Ascending aorta (tissue), 2 donors: ENCODE results near the gene SULT1A1. TPM values are rescaled to one million over a fixed set of nuclear protein-coding genes. Genes with fewer than 3 reads are reported as not detected.

Source experiments
- DNase-seq, 2 donors: peaks; one replicate each; pipeline ENCODE4 v3.0.0-alpha.2; 2019; ENCODE audit warnings: low spot score in 2 of 2
- H3K27ac ChIP-seq, 2 donors: fragments of 200-600 bp; sonication (generic); one replicate each; pipeline ENCODE4 v1.5.1; 2016 to 2017; ENCODE audit warnings: mild to moderate bottlenecking in 1 of 2
- H3K27me3 ChIP-seq: fragments of 200-600 bp; sonication (generic); one replicate; pipeline ENCODE4 v1.5.1; 2017
- H3K36me3 ChIP-seq, 2 donors: fragments of 200-600 bp; sonication (generic); one replicate each; pipeline ENCODE4 v1.5.1; 2016
- H3K4me1 ChIP-seq, 2 donors: fragments of 200-600 bp; sonication (generic); one replicate each; pipeline ENCODE4 v1.5.1; 2016 to 2017; ENCODE audit warnings: mild to moderate bottlenecking in 1 of 2
- H3K4me3 ChIP-seq, 2 donors: fragments of 200-600 bp; sonication (generic); one replicate each; pipeline ENCODE4 v1.5.1; 2016 to 2017; ENCODE audit warnings: mild to moderate bottlenecking in 1 of 2
- H3K9me3 ChIP-seq, 2 donors: fragments of 200-600 bp; sonication (generic); one replicate each; pipeline ENCODE4 v1.5.1; 2016
- intact Hi-C: fragments of 100-400 bp; cut with DNase I; formaldehyde crosslinking; loops from one replicate; pipeline ENCODE4 v1.15.1; 2023
- total RNA-seq: library from RNA; depleted of rRNA; stranded (reverse); fragments of >200 nt; gene quantifications from one replicate; pipeline ENCODE4 v1.1.0, GENCODE V29; 2016
- TF ChIP-seq, protein P1 (sequence below), 3 experiments: fragments of 200-600 bp in 2 of 3; fragments of 450-650 bp in 1 of 3; sonication (generic) in 2 of 3; IDR thresholded peaks; one replicate each; pipeline ENCODE4 v1.5.1; 2016 to 2019; ENCODE audit warnings: antibody characterized with exemption in 3 of 3, mild to moderate bottlenecking in 1 of 3, moderate library complexity in 1 of 3

Gene SULT1A1
- total RNA-seq, 1 donor from 2014 or later, result 46.2 TPM

GRCh38 chr16:28586466-28586865 lies 23.4 kb downstream of the SULT1A1 start:
- no peaks in the 10 kb centered on the region for H3K9me3 ChIP-seq
- H3K27ac ChIP-seq, result no peak overlapping the region
- no peak overlapping the region for H3K4me3 ChIP-seq
- no peaks in the 10 kb centered on the region for H3K27me3 ChIP-seq
- no peak for DNase-seq
- no peaks in the 10 kb centered on the region for H3K4me1 ChIP-seq
- intact Hi-C loops, result no loop called here
- peaks cover 64 to 90% of the 10 kb centered on the region in 2 donors for H3K36me3 ChIP-seq
- TF ChIP-seq, protein P1, sequence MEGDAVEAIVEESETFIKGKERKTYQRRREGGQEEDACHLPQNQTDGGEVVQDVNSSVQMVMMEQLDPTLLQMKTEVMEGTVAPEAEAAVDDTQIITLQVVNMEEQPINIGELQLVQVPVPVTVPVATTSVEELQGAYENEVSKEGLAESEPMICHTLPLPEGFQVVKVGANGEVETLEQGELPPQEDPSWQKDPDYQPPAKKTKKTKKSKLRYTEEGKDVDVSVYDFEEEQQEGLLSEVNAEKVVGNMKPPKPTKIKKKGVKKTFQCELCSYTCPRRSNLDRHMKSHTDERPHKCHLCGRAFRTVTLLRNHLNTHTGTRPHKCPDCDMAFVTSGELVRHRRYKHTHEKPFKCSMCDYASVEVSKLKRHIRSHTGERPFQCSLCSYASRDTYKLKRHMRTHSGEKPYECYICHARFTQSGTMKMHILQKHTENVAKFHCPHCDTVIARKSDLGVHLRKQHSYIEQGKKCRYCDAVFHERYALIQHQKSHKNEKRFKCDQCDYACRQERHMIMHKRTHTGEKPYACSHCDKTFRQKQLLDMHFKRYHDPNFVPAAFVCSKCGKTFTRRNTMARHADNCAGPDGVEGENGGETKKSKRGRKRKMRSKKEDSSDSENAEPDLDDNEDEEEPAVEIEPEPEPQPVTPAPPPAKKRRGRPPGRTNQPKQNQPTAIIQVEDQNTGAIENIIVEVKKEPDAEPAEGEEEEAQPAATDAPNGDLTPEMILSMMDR (IDR thresholded peaks at IDR 0.05), result no peak

DNA sequence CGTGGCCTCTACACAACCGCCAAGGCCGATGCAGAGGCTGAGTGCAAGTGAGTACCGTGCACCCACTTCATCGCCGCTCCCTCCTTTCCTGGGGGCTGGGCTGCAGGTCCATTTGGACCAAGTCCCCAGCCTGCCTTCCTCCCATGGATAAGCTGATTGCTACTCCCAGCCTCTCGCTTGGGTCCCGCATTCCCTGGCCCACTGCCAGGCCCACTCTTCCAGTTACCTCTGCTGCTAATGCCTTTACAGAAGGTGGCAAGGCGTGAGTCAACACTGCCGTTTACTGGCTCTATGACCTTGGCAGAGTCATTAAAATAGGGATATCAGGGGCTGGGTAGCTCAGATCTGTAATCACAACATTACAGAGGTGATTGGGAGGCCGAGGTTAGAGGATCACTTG lies 24.2 kb downstream of the SULT1A1 start:
- Histone ChIP-seq H3K27ac (no peak overlapping the region), H3K27me3 (no peaks in the 10 kb centered on the region), H3K9me3 (no peaks in the 10 kb centered on the region), H3K4me3 (no peak overlapping the region), H3K4me1 (no peaks in the 10 kb centered on the region), H3K36me3 (peaks cover 63 to 89% of the 10 kb centered on the region in 2 donors)
- TF ChIP-seq, protein P1 (IDR thresholded peaks at IDR 0.05), result no peak
- intact Hi-C loops, result no loop called here
- no peak for DNase-seq

GRCh38 chr16:28580726-28581315 lies 29.0 kb downstream of the SULT1A1 start:
- no peaks in the 10 kb centered on the region for H3K4me1 ChIP-seq
- H3K27ac ChIP-seq, result no peak overlapping the region
- intact Hi-C loops, result no loop called here
- H3K4me3 ChIP-seq, result no peak overlapping the region
- peaks cover 35 to 48% of the 10 kb centered on the region in 2 donors for H3K36me3 ChIP-seq
- no peak for DNase-seq
- TF ChIP-seq, protein P1 (IDR thresholded peaks at IDR 0.05), result no peak
- H3K9me3 ChIP-seq, result no peaks in the 10 kb centered on the region
- no peaks in the 10 kb centered on the region for H3K27me3 ChIP-seq

- Histone ChIP-seq H3K4me3 (no peak overlapping the region), H3K27ac (no peak overlapping the region), H3K9me3 (no peaks in the 10 kb centered on the region), H3K27me3 (no peaks in the 10 kb centered on the region), H3K36me3 (peaks cover 0 to 3% of the 10 kb centered on the region in 2 donors), H3K4me1 (no peaks in the 10 kb centered on the region)
- no peak for DNase-seq
- TF ChIP-seq, protein P1 (IDR thresholded peaks at IDR 0.05), result no peak
- intact Hi-C loops, result no loop called here
Measured at GRCh38 chr16:28575446-28576109, 34.3 kb downstream of the SULT1A1 start.

GRCh38 chr16:28574925-28575324 lies 34.9 kb downstream of the SULT1A1 start:
- Histone ChIP-seq H3K4me3 (no peak overlapping the region), H3K9me3 (no peaks in the 10 kb centered on the region), H3K36me3 (peaks cover 0 to 2% of the 10 kb centered on the region in 2 donors), H3K27me3 (no peaks in the 10 kb centered on the region), H3K4me1 (no peaks in the 10 kb centered on the region), H3K27ac (no peak overlapping the region)
- TF ChIP-seq, protein P1 (IDR thresholded peaks at IDR 0.05), result no peak
- intact Hi-C loops, result no loop called here
- no peak for DNase-seq
